Osteocyte (in vitro differentiated cells): Measurements from ENCODE around the gene AKAP6. TPM values are rescaled to one million over a fixed set of nuclear protein-coding genes. Genes with fewer than 3 reads are reported as not detected.
"Not testable (repeated sequence)": the region's sequence is repeated elsewhere in the genome, so short reads cannot be mapped to it uniquely, and the experiment has no call there.

Experiments
- DNase-seq: peaks from one replicate; pipeline ENCODE4 v3.0.0; 2021; ENCODE audit warnings: mixed read lengths; ENCODE audit not compliant: unreplicated experiment; ENCODE audit errors: extremely low spot score
- H3K27ac Mint-ChIP-seq: one replicate; pipeline ENCODE4 v1.8.0; 2021; ENCODE audit warnings: mild to moderate bottlenecking, mixed read lengths; ENCODE audit not compliant: unreplicated experiment
- H3K27me3 Mint-ChIP-seq: one replicate; pipeline ENCODE4 v1.8.0; 2021; ENCODE audit warnings: mixed read lengths; ENCODE audit not compliant: unreplicated experiment
- H3K36me3 Mint-ChIP-seq: one replicate; pipeline ENCODE4 v1.8.0; 2021; ENCODE audit warnings: mixed read lengths; ENCODE audit not compliant: unreplicated experiment
- H3K4me1 Mint-ChIP-seq: one replicate; pipeline ENCODE4 v1.8.0; 2021; ENCODE audit warnings: mixed read lengths; ENCODE audit not compliant: unreplicated experiment
- H3K4me3 Mint-ChIP-seq: one replicate; pipeline ENCODE4 v1.8.0; 2021; ENCODE audit warnings: mild to moderate bottlenecking, moderate library complexity, mixed read lengths; ENCODE audit not compliant: unreplicated experiment
- H3K9me3 Mint-ChIP-seq: one replicate; pipeline ENCODE4 v1.8.0; 2021; ENCODE audit warnings: mixed read lengths; ENCODE audit not compliant: unreplicated experiment
- CTCF ChIP-seq: fragments of 200-600 bp; sonication (generic); IDR thresholded peaks from 2 replicates; pipeline ENCODE4 v1.5.0; 2021; ENCODE audit warnings: antibody characterized with exemption, mild to moderate bottlenecking, moderate library complexity
- total RNA-seq: library from RNA; stranded (reverse); gene quantifications from 2 replicates; pipeline ENCODE4 v1.2.1, GENCODE V29; 2021

The AKAP6 gene
- total RNA-seq, 1 donor from 2014 or later = 4.1 TPM

GRCh38 chr14:32576088-32576795, 247.1 kb downstream of the AKAP6 start:
- DNase-seq = no peak
- H3K9me3 Mint-ChIP-seq = no peaks in the 10 kb centered on the region
- no peak overlapping the region for H3K4me3 Mint-ChIP-seq
- H3K27ac Mint-ChIP-seq = peak overlapping the region; percentile 62
- peak; percentile 97 for TF ChIP-seq CTCF
- no peaks in the 10 kb centered on the region for H3K36me3 Mint-ChIP-seq
- H3K27me3 Mint-ChIP-seq = peaks cover 22% of the 10 kb centered on the region
- H3K4me1 Mint-ChIP-seq = peaks cover 11% of the 10 kb centered on the region

- Mint-ChIP-seq H3K27me3 (peaks cover 22% of the 10 kb centered on the region), H3K4me3 (no peak overlapping the region), H3K36me3 (no peaks in the 10 kb centered on the region), H3K4me1 (peaks cover 11% of the 10 kb centered on the region), H3K27ac (peak overlapping the region; percentile 62), H3K9me3 (no peaks in the 10 kb centered on the region)
- TF ChIP-seq CTCF = no peak
- DNase-seq = no peak
These were observed 247.9 kb downstream of the AKAP6 start for GRCh38 chr14:32576977-32577376.

DNA sequence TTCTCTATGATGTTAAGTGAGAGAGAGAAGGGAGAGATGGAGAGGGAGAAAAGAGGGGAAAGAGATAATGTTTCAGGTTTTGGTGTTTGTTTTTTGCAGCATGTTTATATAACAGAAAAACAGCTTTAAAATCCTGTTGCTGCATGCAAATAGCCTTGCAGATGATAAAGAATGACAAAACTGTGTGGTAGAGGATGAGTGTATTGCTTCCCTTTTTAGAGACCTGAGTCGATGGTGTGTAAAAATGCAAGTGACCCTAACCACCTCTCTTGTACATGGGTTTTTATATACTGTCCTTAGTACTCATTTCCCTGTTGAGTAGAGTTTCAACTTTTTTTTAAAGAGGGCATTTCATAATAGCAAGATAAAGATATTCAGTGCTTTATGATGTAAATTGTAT, 249.1 kb downstream of the AKAP6 start:
- TF ChIP-seq CTCF = no peak
- Mint-ChIP-seq H3K27ac (no peak overlapping the region), H3K36me3 (no peaks in the 10 kb centered on the region), H3K9me3 (no peaks in the 10 kb centered on the region), H3K27me3 (peaks cover 22% of the 10 kb centered on the region), H3K4me3 (no peak overlapping the region), H3K4me1 (peaks cover 11% of the 10 kb centered on the region)
- DNase-seq = no peak

DNA sequence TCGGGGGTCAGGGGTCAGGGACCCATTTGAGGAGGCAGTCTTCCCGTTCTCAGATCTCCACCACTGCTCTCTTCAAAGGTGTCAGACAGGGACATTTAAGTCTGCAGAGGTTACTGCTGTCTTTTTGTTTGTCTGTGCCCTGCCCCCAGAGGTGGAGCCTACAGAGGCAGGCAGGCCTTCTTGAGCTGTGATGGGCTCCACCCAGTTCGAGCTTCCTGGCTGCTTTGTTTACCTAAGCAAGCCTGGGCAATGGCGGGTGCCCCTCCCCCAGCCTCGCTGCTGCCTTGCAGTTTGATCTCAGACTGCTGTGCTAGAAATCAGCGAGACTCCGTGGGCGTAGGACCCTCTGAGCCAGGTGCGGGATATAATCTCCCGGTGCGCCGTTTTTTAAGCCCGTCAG, 254.3 kb downstream of the AKAP6 start:
- not testable (repeated sequence) for H3K36me3 Mint-ChIP-seq, H3K4me3 Mint-ChIP-seq, H3K4me1 Mint-ChIP-seq, DNase-seq, H3K27ac Mint-ChIP-seq, H3K27me3 Mint-ChIP-seq, H3K9me3 Mint-ChIP-seq

DNA sequence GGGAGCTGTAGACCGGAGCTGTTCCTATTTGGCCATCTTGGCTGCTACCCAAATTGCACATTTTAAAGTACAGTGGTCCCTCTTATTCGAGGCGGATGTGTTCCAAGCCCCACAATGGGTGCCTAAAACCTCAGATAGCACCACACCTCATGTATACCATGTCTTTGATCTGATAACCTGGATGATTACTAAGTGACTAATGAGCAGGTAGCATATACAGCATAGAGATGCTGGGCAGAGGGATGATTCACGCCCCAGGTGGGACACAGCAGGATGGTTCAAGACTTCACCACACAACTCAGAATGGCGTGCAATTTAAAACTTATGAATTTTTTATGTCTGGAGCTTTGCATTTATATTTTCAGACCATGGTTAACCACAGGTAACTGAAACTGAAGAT, 255.0 kb downstream of the AKAP6 start:
- peaks cover 8% of the 10 kb centered on the region for H3K9me3 Mint-ChIP-seq
- no peaks in the 10 kb centered on the region for H3K36me3 Mint-ChIP-seq
- H3K4me1 Mint-ChIP-seq = peaks cover 6% of the 10 kb centered on the region
- DNase-seq = no peak
- no peak overlapping the region for H3K4me3 Mint-ChIP-seq
- no peak overlapping the region for H3K27ac Mint-ChIP-seq
- no peaks in the 10 kb centered on the region for H3K27me3 Mint-ChIP-seq
- no peak for TF ChIP-seq CTCF
